SKM-1 (cell line): ENCODE data around the gene DESI2.
"Not testable (repeated sequence)": the region's sequence is repeated elsewhere in the genome, so short reads cannot be mapped to it uniquely, and the experiment has no call there.

Experiments used
- DNase-seq: peaks from one replicate; lab custom pipeline; 2025; ENCODE audit not compliant: unreplicated experiment; lab: John Stamatoyannopoulos, UW

The DESI2 gene

GRCh38 chr1:244704107-244704506 is 51.2 kb downstream of the DESI2 start:
- DNase-seq: no peak

GRCh38 chr1:244705261-244706234 is 52.6 kb downstream of the DESI2 start:
- DNase-seq: no peak

GRCh38 chr1:244709076-244709475 is 56.1 kb downstream of the DESI2 start:
- no peak for DNase-seq

- no peak for DNase-seq
Observed at GRCh38 chr1:244709476-244710368, 56.8 kb downstream of the DESI2 start.

- no peak for DNase-seq
Observed at GRCh38 chr1:244710474-244711062, 57.6 kb downstream of the DESI2 start.

GRCh38 chr1:244712669-244713068 is 59.7 kb downstream of the DESI2 start:
- no peak for DNase-seq

- DNase-seq: peak; percentile 65
Observed at GRCh38 chr1:244713332-244713731, 60.4 kb downstream of the DESI2 start.

GRCh38 chr1:244727871-244728474 is 75.0 kb downstream of the DESI2 start:
- no peak for DNase-seq

- no peak for DNase-seq
Observed at GRCh38 chr1:244730153-244730933, 77.4 kb downstream of the DESI2 start.

GRCh38 chr1:244730934-244731434 is 78.1 kb downstream of the DESI2 start:
- no peak for DNase-seq

GRCh38 chr1:244731651-244732050 is 78.7 kb downstream of the DESI2 start:
- no peak for DNase-seq

- DNase-seq: no peak
Observed at GRCh38 chr1:244732851-244733450, 80.0 kb downstream of the DESI2 start.

GRCh38 chr1:244735404-244735803 is 82.5 kb downstream of the DESI2 start:
- DNase-seq: no peak

- DNase-seq: no peak
Observed at GRCh38 chr1:244735876-244736561, 83.1 kb downstream of the DESI2 start.

- DNase-seq: not testable (repeated sequence)
Observed at GRCh38 chr1:244739140-244739539, 86.2 kb downstream of the DESI2 start.

GRCh38 chr1:244740027-244740617 is 87.2 kb downstream of the DESI2 start:
- not testable (repeated sequence) for DNase-seq

- no peak for DNase-seq
Observed at GRCh38 chr1:244741692-244742091, 88.8 kb downstream of the DESI2 start.

- DNase-seq: no peak
Observed at GRCh38 chr1:244749230-244750016, 96.5 kb downstream of the DESI2 start.
